HCT116 (cell line): ENCODE results near the gene RNF111.

Source experiments
- CEBPB ChIP-seq: IDR thresholded peaks from 2 replicates; pipeline ENCODE4 v1.6.1; 2012; ENCODE audit warnings: low read depth
- EZH2 ChIP-seq: fragments of 200-600 bp; sonication (generic); IDR thresholded peaks from 2 replicates; pipeline ENCODE4 v1.6.1; 2017; ENCODE audit warnings: antibody characterized with exemption, mixed run types
- POLR2A ChIP-seq: IDR thresholded peaks from 2 replicates; pipeline ENCODE4 v1.7.0; 2011; ENCODE audit warnings: borderline replicate concordance; ENCODE audit not compliant: insufficient read depth, insufficient read length; ENCODE audit errors: extremely low read depth
- TF ChIP-seq, protein P1 (sequence below), 3 experiments: fragments of 200-600 bp in 1 of 3; sonication (generic) in 1 of 3; IDR thresholded peaks in 2 of 3; conservative IDR thresholded peaks in 1 of 3; 2 replicates each; pipeline ENCODE4 v1.5.1; 2012 to 2017; ENCODE audit warnings: low read depth in 2 of 3, low read length in 2 of 3, antibody characterized with exemption in 1 of 3, borderline replicate concordance in 1 of 3, control low read depth in 1 of 3, mild to moderate bottlenecking in 1 of 3, mixed read lengths in 1 of 3, mixed run types in 1 of 3, moderate library complexity in 1 of 3; ENCODE audit not compliant: insufficient read depth in 1 of 3
- TF ChIP-seq, protein P2 (sequence below): IDR thresholded peaks from 2 replicates; pipeline ENCODE4 v1.6.1; 2012; ENCODE audit warnings: low read depth
- TF ChIP-seq, protein P3 (sequence below): IDR thresholded peaks from 2 replicates; pipeline ENCODE4 v1.6.1; 2012
- TF ChIP-seq, protein P4 (sequence below): IDR thresholded peaks from 2 replicates; pipeline ENCODE4 v1.6.1; 2012

DNA sequence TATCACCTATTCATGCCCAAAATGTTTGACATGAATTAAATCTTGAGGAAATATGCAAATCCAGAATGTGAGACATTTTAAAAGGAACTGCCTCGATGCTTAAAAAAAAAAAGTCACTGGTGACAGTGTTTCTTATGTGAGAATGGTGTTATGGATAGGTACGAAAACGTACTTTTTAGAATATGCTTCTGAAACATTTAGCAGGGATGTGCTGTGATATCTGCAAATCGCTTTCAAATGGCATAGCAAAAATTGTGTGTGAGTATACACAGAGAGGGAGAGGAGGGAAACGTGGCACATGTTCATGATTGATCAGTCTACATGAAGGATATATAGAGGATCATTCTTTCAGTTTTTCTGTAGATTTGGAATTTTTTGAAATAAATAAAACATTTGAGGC is 133.5 kb downstream of the RNF111 start:
- TF ChIP-seq, protein P1, sequence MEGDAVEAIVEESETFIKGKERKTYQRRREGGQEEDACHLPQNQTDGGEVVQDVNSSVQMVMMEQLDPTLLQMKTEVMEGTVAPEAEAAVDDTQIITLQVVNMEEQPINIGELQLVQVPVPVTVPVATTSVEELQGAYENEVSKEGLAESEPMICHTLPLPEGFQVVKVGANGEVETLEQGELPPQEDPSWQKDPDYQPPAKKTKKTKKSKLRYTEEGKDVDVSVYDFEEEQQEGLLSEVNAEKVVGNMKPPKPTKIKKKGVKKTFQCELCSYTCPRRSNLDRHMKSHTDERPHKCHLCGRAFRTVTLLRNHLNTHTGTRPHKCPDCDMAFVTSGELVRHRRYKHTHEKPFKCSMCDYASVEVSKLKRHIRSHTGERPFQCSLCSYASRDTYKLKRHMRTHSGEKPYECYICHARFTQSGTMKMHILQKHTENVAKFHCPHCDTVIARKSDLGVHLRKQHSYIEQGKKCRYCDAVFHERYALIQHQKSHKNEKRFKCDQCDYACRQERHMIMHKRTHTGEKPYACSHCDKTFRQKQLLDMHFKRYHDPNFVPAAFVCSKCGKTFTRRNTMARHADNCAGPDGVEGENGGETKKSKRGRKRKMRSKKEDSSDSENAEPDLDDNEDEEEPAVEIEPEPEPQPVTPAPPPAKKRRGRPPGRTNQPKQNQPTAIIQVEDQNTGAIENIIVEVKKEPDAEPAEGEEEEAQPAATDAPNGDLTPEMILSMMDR (IDR thresholded peaks at IDR 0.05 in 2 of 3, conservative IDR thresholded peaks at IDR 0.05 in 1 of 3; ENCODE audit: borderline replicate concordance in 1 of 3, insufficient read depth in 1 of 3, low read depth in 2 of 3, low read length in 2 of 3), result no peak
- TF ChIP-seq CEBPB (no peak), EZH2 (no peak), POLR2A (no peak)
- TF ChIP-seq, protein P2, sequence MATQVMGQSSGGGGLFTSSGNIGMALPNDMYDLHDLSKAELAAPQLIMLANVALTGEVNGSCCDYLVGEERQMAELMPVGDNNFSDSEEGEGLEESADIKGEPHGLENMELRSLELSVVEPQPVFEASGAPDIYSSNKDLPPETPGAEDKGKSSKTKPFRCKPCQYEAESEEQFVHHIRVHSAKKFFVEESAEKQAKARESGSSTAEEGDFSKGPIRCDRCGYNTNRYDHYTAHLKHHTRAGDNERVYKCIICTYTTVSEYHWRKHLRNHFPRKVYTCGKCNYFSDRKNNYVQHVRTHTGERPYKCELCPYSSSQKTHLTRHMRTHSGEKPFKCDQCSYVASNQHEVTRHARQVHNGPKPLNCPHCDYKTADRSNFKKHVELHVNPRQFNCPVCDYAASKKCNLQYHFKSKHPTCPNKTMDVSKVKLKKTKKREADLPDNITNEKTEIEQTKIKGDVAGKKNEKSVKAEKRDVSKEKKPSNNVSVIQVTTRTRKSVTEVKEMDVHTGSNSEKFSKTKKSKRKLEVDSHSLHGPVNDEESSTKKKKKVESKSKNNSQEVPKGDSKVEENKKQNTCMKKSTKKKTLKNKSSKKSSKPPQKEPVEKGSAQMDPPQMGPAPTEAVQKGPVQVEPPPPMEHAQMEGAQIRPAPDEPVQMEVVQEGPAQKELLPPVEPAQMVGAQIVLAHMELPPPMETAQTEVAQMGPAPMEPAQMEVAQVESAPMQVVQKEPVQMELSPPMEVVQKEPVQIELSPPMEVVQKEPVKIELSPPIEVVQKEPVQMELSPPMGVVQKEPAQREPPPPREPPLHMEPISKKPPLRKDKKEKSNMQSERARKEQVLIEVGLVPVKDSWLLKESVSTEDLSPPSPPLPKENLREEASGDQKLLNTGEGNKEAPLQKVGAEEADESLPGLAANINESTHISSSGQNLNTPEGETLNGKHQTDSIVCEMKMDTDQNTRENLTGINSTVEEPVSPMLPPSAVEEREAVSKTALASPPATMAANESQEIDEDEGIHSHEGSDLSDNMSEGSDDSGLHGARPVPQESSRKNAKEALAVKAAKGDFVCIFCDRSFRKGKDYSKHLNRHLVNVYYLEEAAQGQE, result no peak
- TF ChIP-seq, protein P3, sequence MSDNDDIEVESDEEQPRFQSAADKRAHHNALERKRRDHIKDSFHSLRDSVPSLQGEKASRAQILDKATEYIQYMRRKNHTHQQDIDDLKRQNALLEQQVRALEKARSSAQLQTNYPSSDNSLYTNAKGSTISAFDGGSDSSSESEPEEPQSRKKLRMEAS, result no peak
- TF ChIP-seq, protein P4, sequence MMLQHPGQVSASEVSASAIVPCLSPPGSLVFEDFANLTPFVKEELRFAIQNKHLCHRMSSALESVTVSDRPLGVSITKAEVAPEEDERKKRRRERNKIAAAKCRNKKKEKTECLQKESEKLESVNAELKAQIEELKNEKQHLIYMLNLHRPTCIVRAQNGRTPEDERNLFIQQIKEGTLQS, result no peak
